WTC11 (cell line): Measurements from ENCODE around the gene WDPCP.
"Not testable (repeated sequence)": the region's sequence is repeated elsewhere in the genome, so short reads cannot be mapped to it uniquely, and the experiment has no call there.

Experiments used
- CTCF ChIP-seq: fragments of 200-600 bp; IDR thresholded peaks from 2 replicates; pipeline ENCODE4 v1.8.0; 2022; ENCODE audit warnings: antibody characterized with exemption
- GABPB1 ChIP-seq: sonication (generic); formaldehyde crosslinking; IDR thresholded peaks from 2 replicates; pipeline ENCODE4 v1.8.1; 2023; ENCODE audit warnings: mild to moderate bottlenecking, missing genetic modification reagents
- NFE2L1 ChIP-seq: sonication (generic); formaldehyde crosslinking; IDR thresholded peaks from 2 replicates; pipeline ENCODE4 v1.8.1; 2023; ENCODE audit warnings: missing genetic modification reagents
- NR2C2 ChIP-seq: sonication (generic); formaldehyde crosslinking; IDR thresholded peaks from 2 replicates; pipeline ENCODE4 v1.8.0; 2022; ENCODE audit warnings: mild to moderate bottlenecking, missing genetic modification reagents
- RELA ChIP-seq: sonication (generic); formaldehyde crosslinking; IDR thresholded peaks from 2 replicates; pipeline ENCODE4 v1.8.1; 2022; ENCODE audit warnings: missing genetic modification reagents, mild to moderate bottlenecking, borderline replicate concordance
- USF1 ChIP-seq: sonication (generic); formaldehyde crosslinking; IDR thresholded peaks from 2 replicates; pipeline ENCODE4 v1.8.0; 2022; ENCODE audit warnings: mild to moderate bottlenecking, missing genetic modification reagents

GRCh38 chr2:63357722-63358121 lies 230.6 kb downstream of the WDPCP start:
- not testable (repeated sequence) for TF ChIP-seq CTCF; GABPB1 (CRISPR knock-in tag); RELA (CRISPR knock-in tag); NFE2L1 (CRISPR knock-in tag); USF1 (CRISPR knock-in tag); NR2C2 (CRISPR knock-in tag)
